Right atrium auricular region (tissue), 2 donors: Measurements from ENCODE around the gene PRDM12. TPM values are rescaled to one million over a fixed set of nuclear protein-coding genes. Genes with fewer than 3 reads are reported as not detected.

Experiments
- DNase-seq: peaks from one replicate; pipeline ENCODE4 v3.0.0-alpha.2; 2019; ENCODE audit warnings: low spot score
- H3K27ac ChIP-seq, 2 donors: fragments of 200-600 bp; sonication (generic); 1 replicate in 1 of 2; 2 replicates in 1 of 2; pipeline ENCODE4 v1.5.1; 2016 to 2019
- H3K27me3 ChIP-seq, 2 donors: fragments of 200-600 bp; sonication (generic); one replicate each; pipeline versions ENCODE4 v1.5.1 to v1.6.0; 2017 to 2019
- H3K36me3 ChIP-seq: fragments of 200-600 bp; sonication (generic); one replicate; pipeline ENCODE4 v1.5.1; 2016
- H3K4me1 ChIP-seq, 2 donors: fragments of 200-600 bp; sonication (generic); one replicate each; pipeline versions ENCODE4 v1.5.1 to v1.6.0; 2017 to 2019
- H3K4me3 ChIP-seq, 2 donors: fragments of 200-600 bp; sonication (generic); 1 replicate in 1 of 2; 2 replicates in 1 of 2; pipeline ENCODE4 v1.5.1; 2017 to 2019; ENCODE audit warnings: mild to moderate bottlenecking in 1 of 2, moderate library complexity in 1 of 2
- H3K9me3 ChIP-seq, 2 donors: fragments of 200-600 bp; sonication (generic); one replicate each; pipeline ENCODE4 v1.5.1; 2019
- total RNA-seq, 2 donors: library from RNA; depleted of rRNA; stranded (reverse); fragments of >200 nt; gene quantifications; one replicate each; pipeline ENCODE4 v1.1.0, GENCODE V29; 2016
- TF ChIP-seq, protein P1 (sequence below), 2 donors: fragments of 200-600 bp; sonication (generic); IDR thresholded peaks; one replicate each; pipeline ENCODE4 v1.5.1; 2019; ENCODE audit warnings: antibody characterized with exemption in 2 of 2

PRDM12 gene
- total RNA-seq, 2 donors from 2014 or later: not detected

DNA sequence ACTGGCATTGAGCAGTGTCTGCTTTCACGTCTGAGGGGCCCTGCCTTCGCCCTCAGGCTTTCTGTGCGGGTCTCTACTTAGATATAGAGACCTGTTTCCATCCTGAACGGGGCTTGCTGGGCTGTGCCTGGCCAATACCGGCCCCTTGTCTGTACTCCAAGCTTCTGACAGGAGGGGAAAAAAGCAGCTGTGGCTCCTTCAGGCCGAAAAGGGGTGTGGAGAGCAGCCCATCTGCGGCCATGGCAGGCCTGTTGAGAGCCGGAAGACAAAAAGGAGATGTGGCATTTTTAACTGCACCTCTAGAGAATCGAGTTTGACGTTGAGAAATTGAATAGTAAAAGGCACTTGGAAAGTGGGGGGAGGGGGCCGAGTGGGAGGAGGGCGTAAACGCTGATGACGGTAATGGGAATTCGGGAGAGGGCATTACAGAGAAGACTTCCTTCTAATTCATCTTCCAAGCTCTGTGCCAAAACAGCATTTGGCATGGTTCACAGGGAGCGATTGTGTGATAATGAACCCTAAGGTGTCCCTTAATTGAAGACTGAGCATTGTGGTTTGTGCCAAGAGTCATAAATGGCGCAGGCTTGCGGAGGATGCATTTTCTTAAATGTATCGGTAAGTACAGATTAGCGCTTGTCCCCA lies 25.1 kb upstream of the PRDM12 start:
- no peaks in the 10 kb centered on the region for H3K27me3 ChIP-seq
- H3K36me3 ChIP-seq: peaks cover 29% of the 10 kb centered on the region
- no peaks in the 10 kb centered on the region for H3K4me1 ChIP-seq
- no peak overlapping the region for H3K27ac ChIP-seq
- no peak for DNase-seq
- no peaks in the 10 kb centered on the region for H3K9me3 ChIP-seq
- TF ChIP-seq, protein P1, sequence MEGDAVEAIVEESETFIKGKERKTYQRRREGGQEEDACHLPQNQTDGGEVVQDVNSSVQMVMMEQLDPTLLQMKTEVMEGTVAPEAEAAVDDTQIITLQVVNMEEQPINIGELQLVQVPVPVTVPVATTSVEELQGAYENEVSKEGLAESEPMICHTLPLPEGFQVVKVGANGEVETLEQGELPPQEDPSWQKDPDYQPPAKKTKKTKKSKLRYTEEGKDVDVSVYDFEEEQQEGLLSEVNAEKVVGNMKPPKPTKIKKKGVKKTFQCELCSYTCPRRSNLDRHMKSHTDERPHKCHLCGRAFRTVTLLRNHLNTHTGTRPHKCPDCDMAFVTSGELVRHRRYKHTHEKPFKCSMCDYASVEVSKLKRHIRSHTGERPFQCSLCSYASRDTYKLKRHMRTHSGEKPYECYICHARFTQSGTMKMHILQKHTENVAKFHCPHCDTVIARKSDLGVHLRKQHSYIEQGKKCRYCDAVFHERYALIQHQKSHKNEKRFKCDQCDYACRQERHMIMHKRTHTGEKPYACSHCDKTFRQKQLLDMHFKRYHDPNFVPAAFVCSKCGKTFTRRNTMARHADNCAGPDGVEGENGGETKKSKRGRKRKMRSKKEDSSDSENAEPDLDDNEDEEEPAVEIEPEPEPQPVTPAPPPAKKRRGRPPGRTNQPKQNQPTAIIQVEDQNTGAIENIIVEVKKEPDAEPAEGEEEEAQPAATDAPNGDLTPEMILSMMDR (IDR thresholded peaks at IDR 0.05): no peak
- no peak overlapping the region for H3K4me3 ChIP-seq

DNA sequence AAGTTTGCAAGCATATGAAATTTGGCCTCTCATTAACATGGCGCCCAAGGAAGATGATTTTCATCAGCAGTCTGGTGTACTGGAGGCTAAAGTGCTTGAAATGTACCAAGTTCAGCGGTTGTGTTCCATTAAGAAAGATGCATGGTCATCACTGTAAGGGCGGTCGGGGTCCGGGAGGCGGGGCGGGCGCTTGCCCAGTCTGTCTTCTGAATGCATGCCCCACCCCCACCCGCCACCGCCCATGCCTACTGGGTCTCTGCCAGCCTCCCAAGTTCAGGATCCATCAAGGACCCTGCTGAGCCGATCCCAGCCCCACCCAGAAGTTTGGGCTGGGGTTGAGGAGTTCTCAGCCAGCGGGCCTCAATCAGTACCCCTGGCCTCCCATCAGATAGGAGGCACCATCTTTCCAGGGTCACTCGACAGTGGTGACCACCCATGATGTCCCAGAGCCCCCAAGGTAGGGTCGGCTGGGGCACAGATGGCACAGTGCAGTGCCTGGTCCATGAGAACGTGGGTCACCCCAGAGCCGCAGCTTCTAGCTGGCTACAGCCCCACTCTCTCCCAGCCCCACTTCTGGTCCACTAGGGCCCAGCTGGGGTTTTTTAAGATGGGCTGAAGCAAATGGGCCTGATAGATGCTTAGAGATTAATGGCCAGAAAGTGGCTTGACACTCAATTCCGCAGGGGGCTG lies 24.4 kb upstream of the PRDM12 start:
- Histone ChIP-seq H3K27me3 (no peaks in the 10 kb centered on the region), H3K4me3 (no peak overlapping the region), H3K9me3 (no peaks in the 10 kb centered on the region), H3K4me1 (no peaks in the 10 kb centered on the region), H3K36me3 (peaks cover 22% of the 10 kb centered on the region), H3K27ac (no peak overlapping the region)
- TF ChIP-seq, protein P1 (IDR thresholded peaks at IDR 0.05): no peak
- DNase-seq: no peak

GRCh38 chr9:130640681-130641080 lies 23.7 kb upstream of the PRDM12 start:
- TF ChIP-seq, protein P1 (IDR thresholded peaks at IDR 0.05): no peak
- H3K9me3 ChIP-seq: no peaks in the 10 kb centered on the region
- H3K4me1 ChIP-seq: no peaks in the 10 kb centered on the region
- no peak for DNase-seq
- peaks cover 15% of the 10 kb centered on the region for H3K36me3 ChIP-seq
- no peak overlapping the region for H3K4me3 ChIP-seq
- no peaks in the 10 kb centered on the region for H3K27me3 ChIP-seq
- no peak overlapping the region for H3K27ac ChIP-seq

DNA sequence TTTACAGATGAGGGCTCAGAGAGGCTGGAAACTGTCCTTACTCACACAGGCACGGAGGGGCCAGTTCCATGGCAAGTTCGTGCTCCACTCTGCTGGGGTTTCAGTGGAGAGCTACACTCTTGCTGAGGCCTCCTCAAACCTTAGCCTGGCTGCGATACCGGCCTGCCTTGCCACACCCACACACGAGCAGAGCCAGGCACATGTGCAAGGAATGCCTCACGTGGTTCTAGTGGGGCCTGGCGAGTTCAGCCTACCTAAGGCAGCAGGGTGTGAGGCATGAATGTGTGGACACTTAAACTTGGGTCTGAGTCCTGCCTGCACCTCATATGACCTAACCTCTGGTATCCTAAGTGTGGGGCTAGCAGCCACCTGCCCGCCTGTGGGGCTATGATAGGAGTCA lies 21.5 kb upstream of the PRDM12 start:
- TF ChIP-seq, protein P1 (IDR thresholded peaks at IDR 0.05): no peak
- Histone ChIP-seq H3K27ac (no peak overlapping the region), H3K4me1 (no peaks in the 10 kb centered on the region), H3K9me3 (peaks cover 0 to 4% of the 10 kb centered on the region in 2 donors), H3K27me3 (no peaks in the 10 kb centered on the region), H3K36me3 (no peaks in the 10 kb centered on the region), H3K4me3 (no peak overlapping the region)
- DNase-seq: no peak

GRCh38 chr9:130651221-130651620 lies 13.2 kb upstream of the PRDM12 start:
- no peak overlapping the region for H3K4me3 ChIP-seq
- DNase-seq: no peak
- peaks cover 0 to 4% of the 10 kb centered on the region in 2 donors for H3K9me3 ChIP-seq
- no peaks in the 10 kb centered on the region for H3K4me1 ChIP-seq
- no peaks in the 10 kb centered on the region for H3K36me3 ChIP-seq
- no peaks in the 10 kb centered on the region for H3K27me3 ChIP-seq
- no peak overlapping the region for H3K27ac ChIP-seq
- TF ChIP-seq, protein P1 (IDR thresholded peaks at IDR 0.05): no peak
